Epidermal melanocyte (primary cell): Measurements from ENCODE around the gene PFN4.
"Not testable (repeated sequence)": the region's sequence is repeated elsewhere in the genome, so short reads cannot be mapped to it uniquely, and the experiment has no call there.

Experiments
- DNase-seq: peaks from one replicate; pipeline ENCODE4 v3.0.0; 2011; ENCODE audit warnings: low spot score; ENCODE audit not compliant: insufficient read length

PFN4 gene

DNA sequence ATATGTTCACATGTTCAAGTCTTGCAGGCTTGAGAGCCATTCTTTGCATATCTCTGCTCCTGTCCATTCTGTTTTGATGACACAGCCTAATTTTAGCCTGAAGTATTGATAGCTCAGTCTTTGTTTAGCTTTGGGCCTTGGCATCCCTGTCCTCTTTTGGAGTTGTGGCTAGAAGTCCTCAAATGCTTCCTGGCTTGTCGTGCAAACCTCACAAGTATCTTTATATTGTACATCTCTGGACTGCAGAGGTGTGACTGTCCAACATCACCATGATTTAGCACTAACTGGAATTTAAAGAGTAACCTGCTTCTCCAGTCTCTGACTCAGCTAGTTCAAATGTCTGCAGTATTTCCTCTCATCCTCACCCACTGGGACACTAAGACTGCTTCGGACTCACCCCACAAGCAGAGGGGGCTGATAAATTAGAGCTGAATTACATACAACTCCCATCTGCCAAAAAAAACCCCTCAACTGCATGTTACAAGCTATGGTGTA is 11.7 kb downstream of the PFN4 start:
- DNase-seq, result no peak

- no peak for DNase-seq
Measured at GRCh38 chr2:24110660-24111303, 12.4 kb downstream of the PFN4 start.

GRCh38 chr2:24109431-24109830 is 13.7 kb downstream of the PFN4 start:
- not testable (repeated sequence) for DNase-seq

DNA sequence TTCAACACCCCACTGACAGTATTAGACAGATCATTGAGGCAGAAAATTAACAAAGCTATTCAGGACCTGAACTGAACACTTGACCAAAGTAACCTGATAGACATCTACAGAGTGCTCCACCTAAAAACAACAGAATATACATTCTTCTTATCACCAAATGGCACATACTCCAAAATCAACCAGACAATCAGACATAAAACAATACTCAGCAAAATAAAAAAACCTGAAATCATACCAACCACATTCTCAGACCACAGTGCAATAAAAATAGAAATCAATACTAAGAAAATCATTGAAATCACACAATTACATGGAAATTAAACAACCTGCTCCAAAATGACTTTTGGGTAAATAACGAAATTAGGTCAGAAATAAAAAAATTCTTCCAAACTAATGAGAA is 15.8 kb downstream of the PFN4 start:
- no peak for DNase-seq

DNA sequence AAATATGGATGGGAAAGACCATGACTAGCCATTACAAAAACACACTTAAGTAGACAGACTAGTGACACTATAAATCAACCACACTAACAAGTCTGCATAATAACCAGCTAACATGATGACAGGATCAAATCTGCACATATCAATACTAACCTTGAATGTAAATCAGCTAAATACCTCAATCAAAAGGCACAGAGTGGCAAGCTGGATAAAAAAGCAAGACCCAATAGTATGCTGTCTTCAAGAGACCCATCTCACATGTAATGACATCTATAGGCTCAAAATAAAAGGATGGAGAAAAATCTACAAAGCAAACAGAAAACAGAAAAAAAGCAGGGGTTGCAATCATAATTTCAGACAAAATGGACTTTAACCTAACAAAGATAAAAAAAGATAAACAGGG is 16.3 kb downstream of the PFN4 start:
- no peak for DNase-seq

- no peak for DNase-seq
Measured at GRCh38 chr2:24105816-24106215, 17.3 kb downstream of the PFN4 start.

DNA sequence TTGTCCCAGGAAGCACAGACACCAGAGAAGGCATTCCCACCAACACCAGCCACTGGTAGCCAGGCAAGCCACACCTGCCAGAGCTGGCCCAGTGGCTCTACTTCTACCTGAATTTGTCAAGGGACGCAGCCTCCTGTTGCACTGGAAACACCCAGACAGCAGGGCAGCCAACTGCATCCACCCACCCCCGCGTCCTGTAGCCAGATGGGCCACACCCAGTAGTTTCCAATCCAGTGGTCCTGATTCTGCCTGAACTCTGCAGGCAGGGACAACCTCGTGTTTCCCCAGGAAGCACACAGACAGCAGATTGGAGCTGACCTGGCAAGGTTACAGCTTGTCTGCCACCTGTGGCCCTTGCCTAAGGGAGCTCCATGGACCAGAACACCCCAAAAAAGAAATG is 18.2 kb downstream of the PFN4 start:
- DNase-seq, result no peak

DNA sequence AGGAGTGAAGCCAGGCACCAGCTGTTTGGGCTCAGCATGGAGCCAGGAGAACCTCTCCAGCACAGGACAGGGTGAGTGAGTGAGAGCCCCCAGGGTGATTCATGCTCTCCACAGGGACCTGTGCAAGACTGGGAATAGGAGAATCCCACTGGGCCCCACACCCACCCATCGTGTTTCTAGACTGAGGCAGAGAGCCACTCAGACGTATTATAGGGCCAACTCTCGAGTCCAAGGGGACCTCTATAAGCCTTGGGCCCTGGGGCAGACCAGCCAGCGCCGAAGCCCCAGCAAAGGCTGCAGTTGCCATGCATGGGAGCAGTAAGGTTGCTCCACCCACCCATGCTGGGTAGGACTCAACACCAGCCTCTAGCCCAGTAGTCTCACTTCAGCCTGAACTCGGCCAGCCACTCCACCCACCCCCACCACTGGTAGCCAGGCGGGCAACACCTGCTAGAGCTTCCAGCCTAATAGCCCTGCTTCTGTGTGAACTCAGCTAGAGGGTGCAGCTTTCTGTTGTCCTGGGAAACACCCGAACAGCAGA is 19.0 kb downstream of the PFN4 start:
- DNase-seq, result no peak

GRCh38 chr2:24102677-24103076 is 20.5 kb downstream of the PFN4 start:
- DNase-seq, result no peak

GRCh38 chr2:24101992-24102391 is 21.1 kb downstream of the PFN4 start:
- DNase-seq, result no peak

DNA sequence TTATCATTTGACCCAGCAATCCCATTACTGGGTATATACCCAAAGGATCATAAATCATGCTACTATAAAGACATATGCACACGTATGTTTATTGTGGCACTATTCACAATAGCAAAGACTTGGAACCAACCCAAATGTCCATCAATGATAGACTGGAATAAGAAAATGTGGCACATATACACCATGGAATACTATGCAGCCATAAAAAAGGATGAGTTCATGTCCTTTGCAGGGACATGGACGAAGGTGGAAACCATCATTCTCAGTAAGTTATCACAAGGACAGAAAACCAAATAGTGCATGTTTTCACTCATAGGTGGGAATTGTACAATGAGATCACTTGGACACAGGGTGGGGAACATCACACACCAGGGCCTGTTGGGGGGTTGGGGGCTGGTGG is 22.4 kb downstream of the PFN4 start:
- DNase-seq, result not testable (repeated sequence)

- not testable (repeated sequence) for DNase-seq
Measured at GRCh38 chr2:24095171-24095677, 27.9 kb downstream of the PFN4 start.

- not testable (repeated sequence) for DNase-seq
Measured at GRCh38 chr2:24093270-24093669, 29.9 kb downstream of the PFN4 start.

- DNase-seq, result no peak
Measured at GRCh38 chr2:24088821-24089359, 34.2 kb downstream of the PFN4 start.

DNA sequence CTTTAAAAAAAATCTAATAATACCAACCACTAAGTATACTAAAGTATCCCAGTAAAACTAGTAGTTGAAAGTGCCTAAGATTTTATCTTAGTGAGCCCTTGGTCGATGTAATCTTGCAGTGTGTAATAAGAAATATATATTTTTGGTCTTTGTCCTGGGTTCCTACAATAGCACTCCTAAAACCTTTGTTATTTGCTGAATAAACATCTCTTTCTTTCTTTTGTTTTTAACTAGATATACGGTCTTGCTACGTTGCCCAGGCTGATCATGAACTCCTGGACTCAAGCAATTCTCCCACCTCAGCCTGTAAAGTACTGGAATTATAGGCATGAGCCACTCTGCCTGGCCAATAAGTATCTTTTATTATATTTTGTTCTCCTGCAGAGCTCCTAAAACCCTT is 36.1 kb downstream of the PFN4 start:
- DNase-seq, result no peak

GRCh38 chr2:24086241-24086640 is 36.9 kb downstream of the PFN4 start:
- DNase-seq, result no peak

GRCh38 chr2:24085200-24085489 is 38.0 kb downstream of the PFN4 start:
- no peak for DNase-seq

- peak; percentile 74 for DNase-seq
Measured at GRCh38 chr2:24084386-24085199, 38.5 kb downstream of the PFN4 start, which contains the start of gene TP53I3. Gene TP53I3, minus strand, starts transcription at chr2:24084834. Its CDS starts 508 bp downstream, at chr2:24084326.

DNA sequence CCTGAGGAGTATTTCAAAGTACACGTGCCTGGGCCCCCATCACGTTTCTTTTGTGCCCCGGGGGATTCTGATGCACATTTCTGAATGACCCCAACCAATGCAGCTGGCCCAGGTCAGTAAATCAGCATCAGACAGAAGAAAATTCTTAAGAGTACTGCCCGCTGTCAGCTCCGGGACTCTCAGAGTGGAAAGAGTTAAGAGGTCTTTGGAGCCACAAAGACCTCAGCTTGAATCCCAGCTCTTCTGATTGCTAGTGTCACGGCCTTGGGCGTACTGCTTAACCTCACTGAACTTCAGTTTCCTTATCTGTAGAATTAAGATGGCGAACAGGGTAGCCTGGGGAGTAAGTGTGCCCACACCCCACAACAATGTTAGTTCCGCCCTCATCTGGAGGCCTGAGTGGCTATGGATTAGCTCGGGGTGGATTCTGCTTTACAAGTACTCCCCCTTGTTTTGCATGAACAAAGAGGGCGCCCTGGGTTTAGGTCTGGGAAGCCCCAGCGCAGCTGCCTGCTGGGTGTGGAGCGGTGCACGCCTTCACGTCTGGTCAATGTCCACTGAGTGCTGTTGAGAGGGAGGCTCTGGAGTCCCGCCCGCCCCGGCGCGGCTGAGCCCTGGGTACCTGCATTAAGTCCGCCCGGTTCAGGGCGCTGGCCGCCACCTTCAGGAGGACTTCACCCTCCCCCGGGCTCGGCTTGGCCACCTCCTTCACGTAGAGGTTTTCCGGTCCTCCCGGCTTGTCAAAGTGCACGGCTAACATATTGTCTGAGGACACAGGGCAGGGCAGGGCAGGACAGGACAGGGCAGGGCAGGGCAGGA is 39.4 kb downstream of the PFN4 start:
- DNase-seq, result peak; percentile 59

GRCh38 chr2:24082787-24083566 is 40.2 kb downstream of the PFN4 start:
- DNase-seq, result no peak
